Measurements from ENCODE around the gene EXOC6B.

EXOC6B gene

DNA sequence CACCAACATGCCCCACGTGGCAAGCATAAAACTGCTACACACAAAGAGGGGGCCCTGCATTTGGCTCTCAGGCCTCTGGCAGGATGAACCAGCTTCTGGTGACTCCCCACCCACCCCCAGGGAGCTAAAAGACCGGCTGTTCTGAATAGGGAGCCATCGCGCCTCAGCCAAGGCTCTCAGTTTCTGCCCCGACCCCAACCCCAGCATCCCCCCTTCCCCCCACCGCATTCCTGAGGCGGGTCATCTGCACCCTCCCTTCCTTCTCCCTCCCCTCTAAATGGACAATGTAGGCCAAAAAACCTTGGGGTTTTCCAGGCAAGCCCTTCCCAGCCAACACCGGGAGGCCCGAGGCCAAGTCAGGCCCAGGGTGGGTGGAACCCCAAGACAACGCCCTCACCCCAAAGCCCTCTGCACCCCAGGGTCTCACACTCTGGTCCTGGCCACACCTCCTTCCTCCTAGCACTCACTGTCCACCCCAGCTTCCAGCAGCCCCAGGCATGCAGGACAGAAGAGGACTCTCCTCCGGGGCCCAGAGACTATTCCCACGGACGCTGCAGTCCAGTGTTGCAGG is 683.9 kb downstream of the EXOC6B start:
- no peak for DNase-seq

DNA sequence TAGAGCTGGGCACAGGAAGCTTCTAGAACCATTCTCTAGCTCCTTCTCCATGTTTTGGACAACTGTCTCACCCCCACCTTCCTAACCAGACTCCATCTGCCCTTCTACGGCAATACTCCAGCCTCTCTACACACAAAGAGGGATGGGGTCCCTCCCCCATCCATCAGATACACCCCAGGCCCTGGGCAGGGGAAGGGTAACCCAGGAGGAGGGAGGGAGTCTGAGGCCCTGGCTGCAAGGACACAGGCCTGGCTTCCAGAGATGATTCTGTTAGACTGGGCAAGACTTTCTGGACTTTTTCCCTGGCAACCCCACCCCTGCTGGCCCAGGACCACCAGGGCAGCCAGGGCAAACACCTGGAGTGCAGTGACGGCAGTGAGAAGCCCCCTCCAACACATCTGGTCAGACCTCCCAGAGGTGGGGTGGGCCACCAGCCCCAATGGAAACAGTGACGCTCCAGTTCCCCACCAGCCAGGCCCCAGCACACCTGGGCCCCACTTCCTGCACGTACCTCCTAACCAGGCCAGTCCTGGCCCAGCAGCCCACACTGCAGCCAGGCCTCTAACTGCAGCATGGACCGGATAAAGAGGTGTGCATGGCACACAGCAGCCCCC is 684.7 kb downstream of the EXOC6B start:
- DNase-seq = no peak

DNA sequence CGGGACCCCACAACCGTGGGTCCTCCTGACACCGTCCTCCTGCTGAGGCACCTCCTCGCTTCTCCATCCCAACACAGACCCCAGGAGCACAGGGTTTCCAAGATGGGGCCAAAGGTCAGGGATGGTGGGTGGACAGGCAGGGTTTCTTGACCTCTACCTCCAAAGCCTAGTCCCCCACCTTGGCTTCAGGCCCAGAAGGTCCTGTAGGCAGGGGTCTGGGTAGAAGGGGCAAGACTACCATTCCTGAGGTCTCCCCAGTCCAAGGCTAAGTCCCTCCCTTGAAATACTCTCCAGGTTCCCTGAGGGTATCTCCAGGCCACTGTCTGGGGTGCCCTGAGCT is 685.2 kb downstream of the EXOC6B start:
- no peak for DNase-seq

DNA sequence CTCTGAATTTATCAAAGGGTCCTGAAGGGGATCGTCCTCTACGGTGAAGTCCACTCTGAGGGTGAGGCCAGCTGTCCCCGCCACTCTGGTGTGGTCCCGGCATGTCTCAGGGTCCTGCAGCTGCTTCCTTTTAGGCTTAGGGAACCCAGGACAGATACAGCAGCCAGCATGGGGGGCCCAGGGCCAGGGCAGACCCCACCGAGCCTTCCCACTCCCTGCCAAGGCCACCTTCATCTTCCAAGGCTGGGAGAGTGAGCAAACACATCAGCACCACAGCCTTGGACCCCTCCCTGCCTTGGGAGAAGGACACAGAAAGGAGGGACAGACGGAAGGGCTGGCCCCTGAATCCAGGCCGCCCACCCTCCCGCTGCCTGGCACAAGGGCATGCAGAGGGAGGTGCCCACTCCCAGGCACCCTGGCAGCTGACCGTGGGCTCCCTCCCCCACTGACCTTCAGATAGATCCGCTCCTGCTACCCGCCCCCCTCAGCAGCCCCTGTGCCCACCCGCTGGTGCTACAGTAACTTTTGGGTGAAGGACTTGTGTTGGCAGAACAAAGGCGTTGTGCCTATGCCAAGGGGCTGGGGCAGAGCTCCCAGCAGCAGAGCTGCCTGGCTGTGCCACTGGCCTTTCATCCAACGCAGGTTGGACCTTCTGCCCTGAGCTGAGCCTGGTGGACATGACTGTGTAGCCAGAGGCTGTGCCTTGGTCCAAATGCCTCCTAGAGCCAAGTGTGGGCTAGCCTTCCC is 685.8 kb downstream of the EXOC6B start:
- no peak for DNase-seq

DNA sequence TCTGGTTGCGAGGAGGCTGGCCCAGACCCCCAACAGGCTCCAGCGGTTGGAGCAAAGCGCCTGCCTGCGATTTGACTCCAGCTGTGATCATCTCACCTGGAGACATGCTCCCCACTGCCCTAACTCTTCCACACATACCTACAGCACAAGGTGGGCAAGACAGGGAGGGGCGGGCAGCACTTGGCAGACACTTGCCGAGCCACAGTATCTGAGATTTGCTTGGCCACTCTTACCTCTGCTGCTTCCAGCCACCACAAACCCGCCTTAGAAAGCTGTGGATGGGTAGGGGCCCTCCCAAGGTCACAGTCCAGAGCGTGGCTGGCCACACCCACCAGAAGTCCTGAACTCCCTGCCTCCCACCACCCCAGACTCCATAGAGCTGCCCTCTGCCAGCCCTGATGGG is 686.4 kb downstream of the EXOC6B start:
- no peak for DNase-seq

DNA sequence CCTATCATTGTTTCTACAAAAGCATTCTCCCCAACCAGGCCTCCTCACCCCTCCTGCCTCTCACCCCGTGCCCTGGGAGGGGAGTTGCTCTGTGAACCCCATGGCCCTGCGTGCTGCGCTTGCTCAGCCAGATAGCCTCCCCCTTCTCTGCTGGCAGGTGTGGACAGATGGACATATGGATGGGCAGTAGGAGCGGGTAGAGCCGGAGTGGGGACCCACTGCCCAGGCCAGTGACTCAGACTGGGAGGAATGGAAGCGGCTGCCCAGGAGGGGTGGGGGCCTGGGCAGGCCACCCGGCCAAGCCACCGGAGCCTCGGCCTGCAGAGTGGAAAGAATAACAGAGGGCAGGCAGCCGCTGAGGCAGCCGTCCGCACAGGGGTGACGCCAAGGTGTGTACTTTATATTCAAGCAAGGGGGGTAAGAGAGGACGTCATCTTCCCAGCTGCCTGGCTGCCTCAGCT is 686.9 kb downstream of the EXOC6B start:
- no peak for DNase-seq

DNA sequence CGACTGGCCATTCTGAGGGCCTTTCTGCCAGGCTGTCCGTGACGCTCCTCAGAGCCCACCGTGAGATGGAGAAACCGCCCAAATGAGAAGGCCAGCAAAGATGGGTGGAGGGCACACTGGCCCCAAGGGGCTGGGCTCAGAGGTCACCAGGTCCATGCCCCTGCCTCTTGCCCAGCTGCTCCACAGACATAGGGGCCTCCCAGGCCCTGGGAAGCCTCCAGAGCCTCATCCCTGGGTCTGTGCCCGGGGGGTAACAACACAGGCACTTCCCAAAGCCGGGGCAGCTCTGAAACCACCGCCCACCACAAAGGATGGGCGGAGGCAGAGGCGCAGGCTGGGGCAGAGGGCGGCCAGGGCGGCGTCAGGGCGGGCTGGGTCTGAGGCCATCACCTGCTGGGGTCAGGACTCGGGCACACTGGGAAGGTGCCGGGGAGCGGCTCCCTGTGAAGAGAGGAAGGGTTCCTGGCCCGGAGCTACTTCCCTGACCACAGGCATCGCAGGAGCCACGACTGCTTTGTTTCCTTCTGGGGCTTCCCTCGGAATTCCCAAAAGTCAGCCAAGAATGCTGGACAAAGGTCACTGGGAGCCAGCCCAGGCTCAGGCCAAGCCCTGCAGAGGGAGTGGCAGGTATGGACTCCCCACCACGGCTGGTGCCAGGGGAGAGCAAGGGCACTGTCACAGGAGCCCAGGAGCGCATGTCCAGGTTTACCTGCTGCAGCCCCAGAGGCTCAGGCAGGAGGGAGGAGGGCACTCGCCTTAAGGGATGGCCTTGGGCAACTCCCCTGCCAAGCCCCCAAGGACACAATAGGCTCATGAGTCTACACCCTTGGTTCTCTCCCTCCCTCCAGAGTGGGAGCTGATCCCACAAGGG is 687.6 kb downstream of the EXOC6B start:
- no peak for DNase-seq

DNA sequence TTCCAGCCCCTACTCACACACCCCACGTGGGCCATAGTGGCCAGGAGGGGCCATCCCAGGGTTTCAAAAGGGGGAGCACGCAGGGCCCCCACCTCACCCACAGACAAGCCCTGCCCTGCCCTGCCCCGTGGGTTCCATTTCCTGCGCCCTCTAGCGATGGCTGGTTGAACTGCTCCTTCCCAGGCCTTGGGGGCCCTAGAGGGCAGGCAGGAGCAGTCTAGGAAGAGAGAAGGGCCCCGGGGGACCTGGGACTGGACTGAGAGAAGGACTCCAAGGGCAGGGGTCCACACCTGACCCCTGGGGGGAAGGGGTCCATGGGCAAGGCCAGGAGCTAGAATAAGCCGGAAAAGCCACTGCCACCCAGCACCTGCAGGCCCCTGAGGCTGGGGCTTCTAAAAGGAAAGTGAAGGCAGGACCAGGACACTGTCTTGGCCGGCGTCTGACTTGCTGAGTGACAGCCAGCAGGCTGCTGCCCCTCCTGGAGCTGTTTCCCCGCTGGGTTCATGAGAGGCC is 688.3 kb downstream of the EXOC6B start:
- DNase-seq = peak; percentile 18

DNA sequence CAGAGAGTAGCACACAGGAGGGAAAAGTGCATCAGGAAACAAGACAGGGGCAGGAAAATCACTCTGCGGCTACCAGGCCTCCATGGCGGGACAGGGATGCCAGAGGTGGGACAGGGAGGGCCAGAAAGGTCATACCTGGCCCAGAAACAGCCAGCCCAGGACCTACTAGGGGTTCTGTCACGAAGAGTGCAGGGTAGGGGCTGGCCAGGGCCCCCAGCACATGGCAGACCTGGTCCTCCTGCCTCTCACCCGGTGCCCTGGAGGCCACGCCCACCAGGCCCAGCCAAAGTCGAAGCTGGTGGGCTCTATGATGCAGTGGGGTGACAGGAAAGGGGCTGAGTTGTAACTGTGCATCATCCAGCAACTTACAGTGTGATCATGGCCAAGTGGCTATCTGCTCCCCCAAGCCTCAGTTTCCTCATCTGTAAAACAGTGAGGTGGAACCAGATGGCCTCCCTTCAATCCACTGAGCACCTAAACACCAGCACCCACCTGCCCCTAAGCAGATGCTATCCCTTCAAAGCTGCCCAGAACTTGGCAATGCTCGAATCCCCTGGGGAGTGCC is 688.8 kb downstream of the EXOC6B start:
- DNase-seq = no peak

DNA sequence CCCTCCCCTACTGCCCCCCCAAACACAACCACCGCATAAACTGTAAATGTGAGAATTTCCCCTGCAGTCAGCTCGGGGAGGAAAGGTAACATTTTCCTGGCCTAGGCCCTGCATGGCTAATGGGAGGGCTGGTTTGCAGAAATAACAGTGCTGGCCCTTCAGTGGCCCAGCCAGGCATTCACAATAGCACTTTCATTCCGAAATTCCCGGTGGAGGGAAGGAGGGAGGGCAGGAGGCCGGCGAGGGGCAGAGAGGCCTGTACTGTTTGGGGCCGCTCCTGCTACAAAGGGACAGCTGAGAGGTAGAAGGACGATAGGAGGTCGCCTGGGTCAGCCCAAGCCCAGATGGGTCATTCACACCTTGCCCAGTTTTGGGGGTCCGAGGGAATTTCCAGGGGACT is 689.5 kb downstream of the EXOC6B start:
- no peak for DNase-seq

DNA sequence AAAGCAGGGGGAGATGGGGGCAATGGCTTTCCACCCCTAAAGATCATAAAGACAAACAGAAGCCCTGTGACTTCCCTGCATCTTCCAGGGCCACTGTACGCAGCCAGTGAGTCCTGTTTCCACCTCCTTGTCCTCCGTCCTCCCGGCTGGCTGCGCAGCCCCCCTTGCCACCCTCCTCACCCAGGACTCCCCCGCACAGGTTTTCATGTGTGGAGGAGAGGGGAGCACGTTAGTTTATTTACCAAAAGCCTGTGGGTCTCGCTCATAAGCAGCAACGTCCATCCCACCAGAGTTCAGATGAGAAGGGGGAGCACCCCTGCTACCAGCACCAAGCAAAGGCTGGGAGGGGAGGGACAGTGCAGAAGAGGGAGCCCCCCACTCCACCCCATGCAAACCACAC is 689.9 kb downstream of the EXOC6B start:
- no peak for DNase-seq

DNA sequence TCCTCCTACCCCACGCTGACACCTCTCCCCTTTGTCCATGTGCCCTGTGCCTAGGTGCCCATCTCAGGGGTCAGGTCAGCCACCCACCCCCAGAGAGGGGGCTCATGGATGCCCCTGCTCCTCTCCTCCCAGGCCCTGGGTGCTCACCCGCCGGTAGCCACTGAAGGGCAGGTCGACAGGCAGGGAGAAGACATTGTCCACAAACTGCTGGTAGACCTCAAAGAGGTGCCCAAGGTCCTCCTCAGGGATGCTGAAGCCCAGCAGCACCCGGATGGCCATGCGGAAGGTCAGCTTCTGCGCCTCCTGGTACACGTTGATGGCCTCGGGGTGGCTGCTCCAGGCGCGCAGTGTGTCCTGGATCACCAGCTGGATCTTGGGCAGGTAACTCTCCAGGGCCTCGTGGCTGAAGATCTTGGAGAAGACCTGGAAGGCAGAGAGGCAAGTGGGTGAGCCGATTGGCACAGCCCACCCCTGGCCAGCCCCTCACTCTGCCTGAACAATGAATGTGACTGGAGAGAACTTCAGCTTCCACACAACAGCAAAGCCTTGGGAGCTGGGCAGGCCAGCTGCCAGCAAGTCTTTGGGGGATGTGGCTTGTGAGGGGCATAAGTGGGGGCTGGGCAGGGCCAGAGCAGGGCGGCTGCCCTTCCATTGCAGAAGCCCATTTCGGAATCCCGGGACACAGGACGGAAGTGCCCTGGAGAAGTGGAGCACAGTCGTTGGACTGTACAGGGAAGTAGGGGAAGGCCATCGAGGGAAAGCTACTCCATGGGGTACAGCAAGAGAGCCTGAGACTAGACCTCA is 690.6 kb downstream of the EXOC6B start:
- DNase-seq = no peak

DNA sequence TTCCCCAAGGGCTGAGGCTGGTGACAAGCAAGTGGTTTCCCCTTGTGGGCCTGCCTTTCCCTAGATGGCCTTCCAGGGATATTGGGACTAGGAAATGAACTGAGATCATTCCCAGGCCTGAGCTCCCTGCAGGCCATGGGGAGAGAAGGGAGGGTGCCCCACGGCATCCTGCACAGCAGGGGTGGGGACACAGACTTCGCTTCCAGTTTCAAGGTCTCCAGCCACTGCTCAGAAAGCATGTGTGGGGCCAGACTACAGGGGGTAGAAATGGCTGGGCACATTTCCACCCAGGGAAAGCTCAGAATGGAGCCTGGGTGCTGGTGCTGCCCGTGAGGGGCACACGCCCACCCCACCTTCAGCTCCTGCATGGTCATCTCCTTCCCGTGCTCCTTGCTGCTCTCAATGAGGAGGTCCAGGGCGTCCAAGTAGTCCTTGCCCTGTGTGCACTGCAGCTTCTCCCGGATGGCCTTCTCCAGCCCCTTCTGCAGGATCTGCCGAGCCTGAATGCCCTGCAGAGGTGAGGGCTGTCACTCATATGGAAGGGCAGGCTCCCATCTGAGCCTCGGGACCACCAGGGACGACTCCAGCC is 691.3 kb downstream of the EXOC6B start:
- no peak for DNase-seq

DNA sequence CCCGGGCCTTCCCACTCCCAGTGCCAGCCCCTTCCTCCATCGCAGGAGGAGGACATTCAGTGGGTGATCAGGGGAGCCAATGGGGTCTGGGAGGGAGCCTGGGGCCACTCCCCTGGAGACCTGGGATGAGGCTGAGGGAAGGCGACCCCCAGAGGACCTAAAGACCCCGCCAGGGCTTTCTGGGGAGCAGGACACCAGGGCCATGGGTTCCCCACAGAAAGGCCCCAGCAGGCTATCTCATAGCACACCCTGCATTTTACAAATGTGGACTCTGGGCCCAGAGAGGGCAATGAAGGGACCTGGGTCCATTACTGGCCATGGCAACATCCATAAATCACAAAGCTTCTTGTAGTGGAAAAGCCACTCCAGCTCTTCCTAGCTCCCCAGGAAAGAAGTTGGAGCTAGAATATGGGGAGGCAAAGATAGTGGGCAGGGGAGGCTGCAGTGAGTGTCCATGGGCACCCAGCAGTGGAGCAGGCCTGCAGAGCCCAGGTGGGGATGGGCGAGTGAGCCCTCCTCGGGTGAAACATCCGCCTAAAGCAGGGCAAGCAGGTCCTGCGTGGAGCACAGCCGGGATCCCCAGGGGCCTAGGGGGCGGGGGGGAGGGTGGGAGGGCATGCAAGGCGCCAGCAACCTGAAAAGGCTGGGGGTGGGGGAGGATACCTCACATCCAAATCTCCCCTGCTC is 692.0 kb downstream of the EXOC6B start:
- DNase-seq = no peak

DNA sequence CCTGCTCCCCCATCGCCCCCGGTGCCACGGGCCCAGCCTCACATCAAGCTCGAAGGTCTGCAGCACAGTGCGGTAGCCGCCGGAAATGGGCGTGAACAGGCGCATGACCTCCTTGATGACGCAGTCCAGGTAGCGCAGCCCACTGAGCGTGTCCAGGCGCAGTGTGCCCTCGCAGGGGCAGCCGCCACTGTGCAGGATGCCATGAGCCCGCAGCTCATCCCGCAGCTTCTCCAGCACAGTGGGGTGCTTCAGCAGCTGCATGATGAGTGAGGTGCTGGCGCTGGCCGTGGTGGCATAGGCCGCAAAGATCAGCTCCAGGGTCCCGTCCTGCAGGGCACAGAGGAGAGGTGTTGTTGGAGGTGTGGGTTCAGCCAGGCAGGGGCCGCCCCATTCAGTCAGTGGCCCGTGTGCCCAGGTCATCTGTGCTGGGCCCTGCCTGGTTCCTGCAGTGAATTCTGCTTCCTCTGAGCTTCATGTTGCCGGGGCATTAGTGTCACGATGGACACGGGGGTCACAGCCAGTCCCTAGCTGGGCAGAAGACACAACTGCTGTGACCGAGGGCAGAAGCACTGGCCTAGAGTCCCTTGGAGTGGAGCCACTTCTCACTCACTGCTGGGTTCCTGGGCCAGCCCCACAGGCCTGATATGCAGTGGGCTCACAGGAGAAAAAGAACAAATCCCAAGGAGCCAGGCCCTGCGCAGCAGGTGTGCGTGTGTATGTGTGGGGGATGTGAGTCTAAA is 692.7 kb downstream of the EXOC6B start:
- DNase-seq = no peak

DNA sequence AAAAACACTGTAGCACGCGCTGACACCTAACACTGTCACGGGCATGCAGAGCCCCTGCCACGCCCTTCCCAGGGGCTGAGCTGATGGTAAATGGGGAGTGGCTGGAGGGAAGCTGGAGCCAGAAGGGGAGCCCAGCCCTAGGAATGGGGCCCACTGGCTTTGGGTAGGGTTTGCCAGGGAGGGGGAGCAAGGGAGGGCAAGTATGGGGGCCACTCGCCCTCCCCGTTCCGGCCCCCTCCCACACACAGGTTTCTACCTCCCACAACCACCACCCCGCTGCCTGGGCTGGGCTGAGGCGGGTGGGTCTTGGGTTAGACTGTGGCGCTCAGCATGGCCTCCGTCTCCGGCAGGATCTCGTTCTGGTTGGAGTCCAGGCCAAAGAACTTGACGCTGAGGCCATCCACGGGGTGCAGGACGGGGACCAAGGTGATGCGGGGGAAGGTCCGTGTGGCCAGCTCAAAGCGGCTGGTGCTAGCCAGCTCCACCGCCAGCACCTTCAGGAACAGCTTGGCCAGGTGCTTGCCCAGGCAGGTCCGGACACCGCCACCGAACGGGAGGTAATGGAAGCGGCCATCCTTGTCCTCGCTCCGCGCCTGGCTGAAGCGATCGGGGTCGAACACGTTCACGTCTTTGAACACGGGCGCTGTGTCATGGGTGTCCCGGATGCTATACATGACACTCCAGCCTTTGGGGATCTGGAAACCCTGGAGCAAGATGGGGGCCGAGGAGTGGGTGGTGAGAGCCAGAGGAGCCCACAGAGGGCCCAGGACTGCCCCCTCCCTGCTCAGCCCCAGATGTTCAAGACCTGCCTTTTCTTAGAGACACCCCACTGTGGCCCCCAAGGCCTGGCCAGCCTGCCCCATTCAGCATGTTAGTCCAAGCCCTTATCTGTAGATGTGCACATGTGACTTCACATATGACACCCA is 693.7 kb downstream of the EXOC6B start:
- DNase-seq = no peak

DNA sequence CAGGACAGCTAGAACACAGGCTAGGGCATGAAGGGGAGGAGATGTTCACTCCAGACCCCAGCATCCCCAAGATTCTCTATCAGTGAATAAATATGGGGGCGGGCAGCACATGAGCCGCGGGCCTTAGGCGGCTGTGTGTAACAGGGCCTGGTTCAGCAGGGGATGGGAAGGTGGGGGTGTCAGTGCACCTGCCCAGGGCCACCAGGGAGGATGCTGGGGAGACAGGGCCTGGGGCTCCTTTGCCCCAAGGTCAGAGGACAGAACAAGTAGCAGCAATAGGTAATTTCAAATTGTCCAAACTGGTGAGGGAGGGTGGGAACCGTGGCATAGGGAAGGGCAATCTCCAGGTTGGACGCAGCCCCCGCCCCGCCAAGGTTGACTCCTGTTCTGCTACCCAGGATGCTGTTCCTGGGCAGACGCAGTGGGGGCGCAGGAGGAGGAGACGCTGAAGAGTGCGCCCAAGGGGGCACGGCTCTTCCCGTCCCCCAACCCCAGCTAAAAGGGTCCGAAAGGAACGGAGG is 694.4 kb downstream of the EXOC6B start:
- DNase-seq = no peak

DNA sequence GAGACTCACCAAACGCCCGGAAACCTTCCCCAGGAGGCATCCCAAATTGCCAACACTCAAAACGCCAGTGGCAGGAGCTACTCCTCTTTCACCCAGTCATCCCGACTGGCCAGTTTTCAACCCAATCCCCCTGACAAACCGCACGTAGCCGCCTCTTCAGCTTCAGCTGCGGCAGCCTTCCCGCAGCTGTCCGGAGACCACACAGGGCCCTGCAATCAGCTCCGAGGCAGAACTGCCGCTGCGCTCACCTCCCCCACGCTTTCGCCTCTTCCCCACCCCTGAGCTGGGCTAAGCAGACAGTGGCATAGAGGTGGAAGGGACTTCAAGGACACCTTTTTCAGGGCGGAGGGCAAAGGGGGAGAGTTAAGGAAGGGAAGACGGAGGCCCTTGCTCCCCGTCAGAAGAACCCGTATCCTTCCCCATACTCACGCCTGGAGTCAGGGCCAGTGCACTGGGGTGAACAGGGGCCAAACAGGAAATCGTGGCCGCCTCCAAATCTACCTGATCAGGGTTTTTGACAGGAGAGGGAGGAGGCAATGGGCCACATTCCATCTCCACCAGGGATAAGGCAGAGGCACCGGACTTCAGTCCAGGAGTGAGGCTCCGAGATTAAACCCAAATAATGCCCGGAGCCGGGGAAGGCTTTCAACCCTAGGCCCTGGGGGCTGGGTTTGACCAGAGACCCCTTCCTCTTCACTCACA is 695.0 kb downstream of the EXOC6B start:
- no peak for DNase-seq

Data from COR-L47 (cell line).